ENCODE data around the gene BCL2L14.

BCL2L14 gene

GRCh38 chr12:12033824-12034223 lies 36.9 kb upstream of the BCL2L14 start:
- H3K9me3 ChIP-seq (ENCODE audit: low read length) = no peaks in the 10 kb centered on the region
- H3K27ac ChIP-seq (ENCODE audit: low read depth, low read length) = no peak overlapping the region
- H3K9ac ChIP-seq (ENCODE audit: low read length) = no peak overlapping the region
- H3K36me3 ChIP-seq (ENCODE audit: insufficient read depth, low read length) = no peaks in the 10 kb centered on the region
- no peaks in the 10 kb centered on the region for H3K4me1 ChIP-seq (ENCODE audit: insufficient read depth, low read length)
- H3K4me3 ChIP-seq (ENCODE audit: low read depth in 1 of 2, low read length in 2 of 2) = no peak overlapping the region
- no peaks in the 10 kb centered on the region for H3K27me3 ChIP-seq (ENCODE audit: control insufficient read depth in 1 of 2, insufficient read depth in 2 of 2, low read length in 2 of 2)

DNA sequence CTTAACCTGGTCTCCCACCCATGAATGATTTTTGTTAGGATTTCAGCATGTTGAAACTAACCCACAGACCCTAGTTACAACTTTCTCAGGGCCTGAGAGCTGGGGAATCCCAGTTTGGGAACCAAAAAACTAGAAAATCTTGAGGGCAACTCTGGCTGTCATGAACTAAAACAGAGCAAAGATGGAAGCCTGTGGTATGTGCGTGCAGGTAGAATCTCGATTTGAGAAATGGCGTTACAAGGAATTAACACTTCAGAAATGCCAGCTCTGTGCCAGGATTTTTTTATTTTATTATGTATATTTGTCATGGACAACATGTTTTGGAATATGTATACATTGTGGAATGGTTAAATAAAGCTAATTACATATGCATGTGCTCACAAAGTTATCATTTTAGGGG lies 36.4 kb upstream of the BCL2L14 start:
- no peaks in the 10 kb centered on the region for H3K27me3 ChIP-seq (ENCODE audit: control insufficient read depth in 1 of 2, insufficient read depth in 2 of 2, low read length in 2 of 2)
- H3K36me3 ChIP-seq (ENCODE audit: insufficient read depth, low read length) = no peaks in the 10 kb centered on the region
- H3K9ac ChIP-seq (ENCODE audit: low read length) = no peak overlapping the region
- no peak overlapping the region for H3K27ac ChIP-seq (ENCODE audit: low read depth, low read length)
- H3K9me3 ChIP-seq (ENCODE audit: low read length) = no peaks in the 10 kb centered on the region
- H3K4me3 ChIP-seq (ENCODE audit: low read depth in 1 of 2, low read length in 2 of 2) = no peak overlapping the region
- no peaks in the 10 kb centered on the region for H3K4me1 ChIP-seq (ENCODE audit: insufficient read depth, low read length)

DNA sequence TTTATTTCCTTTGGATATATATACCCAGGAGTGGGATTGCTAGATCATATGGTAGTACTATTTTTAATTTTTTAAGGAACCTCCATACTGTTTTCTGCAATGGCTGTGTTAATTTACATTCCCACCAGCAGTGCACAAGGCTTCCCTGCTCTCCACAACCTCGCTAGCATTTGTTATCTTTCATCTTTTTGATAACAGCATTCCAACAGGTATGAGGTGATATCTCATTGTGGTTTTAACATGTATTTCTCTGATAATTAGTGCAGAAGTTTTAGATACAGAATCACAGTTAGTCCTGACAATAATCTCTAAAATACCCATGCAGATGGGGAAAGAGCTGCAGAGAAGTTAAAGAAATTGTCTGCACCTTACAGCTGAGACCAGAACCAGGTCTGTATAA lies 35.5 kb upstream of the BCL2L14 start:
- Histone ChIP-seq H3K9ac (ENCODE audit: low read length) (no peak overlapping the region), H3K4me3 (ENCODE audit: low read depth in 1 of 2, low read length in 2 of 2) (no peak overlapping the region), H3K9me3 (ENCODE audit: low read length) (no peaks in the 10 kb centered on the region), H3K4me1 (ENCODE audit: insufficient read depth, low read length) (peaks cover 4% of the 10 kb centered on the region), H3K27ac (ENCODE audit: low read depth, low read length) (no peak overlapping the region), H3K36me3 (ENCODE audit: insufficient read depth, low read length) (no peaks in the 10 kb centered on the region), H3K27me3 (ENCODE audit: control insufficient read depth in 1 of 2, insufficient read depth in 2 of 2, low read length in 2 of 2) (no peaks in the 10 kb centered on the region)

DNA sequence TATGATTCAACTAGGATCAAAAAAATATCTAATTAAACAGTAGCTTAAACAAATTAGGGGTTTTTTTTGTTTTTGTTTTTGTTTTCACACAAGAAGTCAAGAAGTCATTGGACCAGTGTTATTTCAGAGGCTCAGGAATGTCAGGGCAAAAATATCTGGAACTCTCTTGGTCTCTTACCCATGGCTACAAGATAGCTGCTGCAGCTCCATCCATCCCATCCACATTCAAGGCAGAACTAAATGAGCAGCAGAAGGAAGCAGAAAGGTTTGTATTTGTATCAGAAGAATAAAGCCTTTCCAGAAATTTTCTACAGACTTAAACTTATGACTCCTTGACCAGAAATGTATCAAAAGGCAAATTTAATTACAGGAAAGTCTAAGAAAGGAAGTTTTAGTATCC lies 33.8 kb upstream of the BCL2L14 start:
- Histone ChIP-seq H3K9me3 (ENCODE audit: low read length) (no peaks in the 10 kb centered on the region), H3K27ac (ENCODE audit: low read depth, low read length) (no peak overlapping the region), H3K36me3 (ENCODE audit: insufficient read depth, low read length) (no peaks in the 10 kb centered on the region), H3K27me3 (ENCODE audit: control insufficient read depth in 1 of 2, insufficient read depth in 2 of 2, low read length in 2 of 2) (no peaks in the 10 kb centered on the region), H3K9ac (ENCODE audit: low read length) (no peak overlapping the region), H3K4me3 (ENCODE audit: low read depth in 1 of 2, low read length in 2 of 2) (no peak overlapping the region), H3K4me1 (ENCODE audit: insufficient read depth, low read length) (peaks cover 4% of the 10 kb centered on the region)

DNA sequence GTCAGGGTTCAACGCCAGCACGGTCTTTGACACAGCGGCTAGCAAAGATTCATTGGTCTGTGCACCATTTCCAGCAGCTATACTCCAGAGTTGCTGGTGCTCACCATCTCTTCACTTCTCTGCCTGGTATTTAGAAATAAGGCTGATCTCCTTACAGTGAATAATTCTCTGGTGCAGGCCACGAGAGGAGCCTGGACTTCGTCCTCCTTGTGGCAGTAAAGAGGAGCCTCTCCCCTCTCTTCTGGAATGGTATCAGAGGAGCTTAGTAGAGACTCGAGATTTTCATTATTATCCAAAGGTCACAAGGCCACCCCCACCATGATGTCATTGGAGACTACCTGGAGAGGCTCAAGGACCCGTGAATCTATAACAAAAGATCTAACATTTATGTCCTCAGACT lies 30.8 kb upstream of the BCL2L14 start:
- Histone ChIP-seq H3K27me3 (ENCODE audit: control insufficient read depth in 1 of 2, insufficient read depth in 2 of 2, low read length in 2 of 2) (no peaks in the 10 kb centered on the region), H3K36me3 (ENCODE audit: insufficient read depth, low read length) (no peaks in the 10 kb centered on the region), H3K9me3 (ENCODE audit: low read length) (no peaks in the 10 kb centered on the region), H3K4me1 (ENCODE audit: insufficient read depth, low read length) (peaks cover 8% of the 10 kb centered on the region), H3K27ac (ENCODE audit: low read depth, low read length) (no peak overlapping the region), H3K4me3 (ENCODE audit: low read depth in 1 of 2, low read length in 2 of 2) (no peak overlapping the region), H3K9ac (ENCODE audit: low read length) (no peak overlapping the region)

- peaks cover 15% of the 10 kb centered on the region for H3K4me1 ChIP-seq (ENCODE audit: insufficient read depth, low read length)
- no peaks in the 10 kb centered on the region for H3K9me3 ChIP-seq (ENCODE audit: low read length)
- H3K9ac ChIP-seq (ENCODE audit: low read length) = no peak overlapping the region
- peak overlapping the region; percentile 63 for H3K27ac ChIP-seq (ENCODE audit: low read depth, low read length)
- no peaks in the 10 kb centered on the region for H3K27me3 ChIP-seq (ENCODE audit: control insufficient read depth in 1 of 2, insufficient read depth in 2 of 2, low read length in 2 of 2)
- no peak overlapping the region for H3K4me3 ChIP-seq (ENCODE audit: low read depth in 1 of 2, low read length in 2 of 2)
- H3K36me3 ChIP-seq (ENCODE audit: insufficient read depth, low read length) = no peaks in the 10 kb centered on the region
Measured at GRCh38 chr12:12046401-12046800, 24.3 kb upstream of the BCL2L14 start.

DNA sequence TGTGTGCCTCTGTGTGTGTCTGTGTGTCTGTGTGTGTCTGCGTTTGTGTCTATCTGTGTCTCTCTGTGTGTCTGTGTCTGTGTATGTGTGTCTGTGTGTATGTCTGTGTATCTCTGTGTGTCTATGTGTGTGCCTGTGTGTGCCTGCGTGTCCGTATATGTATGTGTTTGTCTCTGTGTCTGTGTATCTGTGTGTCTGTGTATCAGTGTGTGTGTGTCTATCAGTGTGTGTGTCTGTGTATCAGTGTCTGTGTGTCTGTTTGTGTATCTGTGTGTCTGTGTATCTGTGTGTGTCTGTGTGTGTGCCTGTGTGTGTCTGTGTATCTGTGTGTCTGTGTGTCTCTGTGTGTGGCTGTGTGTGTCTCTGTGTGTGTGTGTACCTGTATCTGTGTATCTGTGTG lies 23.1 kb upstream of the BCL2L14 start:
- Histone ChIP-seq H3K9me3 (ENCODE audit: low read length) (no peaks in the 10 kb centered on the region), H3K4me1 (ENCODE audit: insufficient read depth, low read length) (peaks cover 15% of the 10 kb centered on the region), H3K36me3 (ENCODE audit: insufficient read depth, low read length) (no peaks in the 10 kb centered on the region), H3K27me3 (ENCODE audit: control insufficient read depth in 1 of 2, insufficient read depth in 2 of 2, low read length in 2 of 2) (no peaks in the 10 kb centered on the region), H3K27ac (ENCODE audit: low read depth, low read length) (no peak overlapping the region), H3K4me3 (ENCODE audit: low read depth in 1 of 2, low read length in 2 of 2) (no peak overlapping the region), H3K9ac (ENCODE audit: low read length) (no peak overlapping the region)

DNA sequence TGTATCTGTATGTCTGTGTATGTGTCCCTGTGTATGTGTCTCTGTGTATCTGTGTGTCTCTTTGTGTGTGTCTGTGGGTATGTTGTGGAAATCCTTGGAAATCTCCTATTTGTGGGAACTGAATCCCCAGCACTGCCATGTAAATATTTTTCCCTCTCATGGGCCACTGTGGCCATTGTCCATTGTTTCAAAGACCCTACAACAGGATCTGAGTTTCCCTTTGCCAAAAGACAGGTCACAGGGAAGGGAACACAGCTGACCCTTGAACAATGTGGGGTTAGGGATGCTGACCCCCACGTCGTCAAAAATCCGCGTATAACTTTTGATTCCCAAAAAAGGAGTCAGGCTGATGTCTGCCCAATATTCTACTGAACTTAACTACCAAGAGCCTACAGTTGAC lies 22.5 kb upstream of the BCL2L14 start:
- H3K9ac ChIP-seq (ENCODE audit: low read length) = no peak overlapping the region
- no peaks in the 10 kb centered on the region for H3K27me3 ChIP-seq (ENCODE audit: control insufficient read depth in 1 of 2, insufficient read depth in 2 of 2, low read length in 2 of 2)
- H3K36me3 ChIP-seq (ENCODE audit: insufficient read depth, low read length) = no peaks in the 10 kb centered on the region
- no peak overlapping the region for H3K27ac ChIP-seq (ENCODE audit: low read depth, low read length)
- H3K4me1 ChIP-seq (ENCODE audit: insufficient read depth, low read length) = peaks cover 15% of the 10 kb centered on the region
- H3K4me3 ChIP-seq (ENCODE audit: low read depth in 1 of 2, low read length in 2 of 2) = no peak overlapping the region
- H3K9me3 ChIP-seq (ENCODE audit: low read length) = no peaks in the 10 kb centered on the region

DNA sequence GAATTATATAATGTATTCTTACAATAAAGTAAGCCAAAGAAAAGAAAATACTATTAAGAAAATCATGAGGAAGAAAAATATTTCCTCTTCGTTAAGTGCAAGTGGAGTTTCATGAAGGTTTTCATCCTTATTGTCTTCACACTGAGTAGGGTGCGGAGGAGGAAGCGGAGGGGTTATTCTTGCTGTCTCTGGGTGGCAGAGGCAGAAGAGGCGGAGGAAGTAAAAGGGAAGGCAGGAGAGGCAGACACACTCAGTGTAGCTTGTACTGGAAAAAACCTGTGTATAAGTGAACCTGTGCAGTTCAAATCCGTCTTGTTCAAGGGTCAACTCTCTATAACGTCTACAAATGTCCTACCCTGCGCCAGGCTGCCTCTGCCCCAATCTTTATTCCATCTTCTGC lies 22.0 kb upstream of the BCL2L14 start:
- no peak overlapping the region for H3K27ac ChIP-seq (ENCODE audit: low read depth, low read length)
- no peaks in the 10 kb centered on the region for H3K36me3 ChIP-seq (ENCODE audit: insufficient read depth, low read length)
- no peaks in the 10 kb centered on the region for H3K27me3 ChIP-seq (ENCODE audit: control insufficient read depth in 1 of 2, insufficient read depth in 2 of 2, low read length in 2 of 2)
- no peaks in the 10 kb centered on the region for H3K9me3 ChIP-seq (ENCODE audit: low read length)
- peaks cover 15% of the 10 kb centered on the region for H3K4me1 ChIP-seq (ENCODE audit: insufficient read depth, low read length)
- no peak overlapping the region for H3K4me3 ChIP-seq (ENCODE audit: low read depth in 1 of 2, low read length in 2 of 2)
- no peak overlapping the region for H3K9ac ChIP-seq (ENCODE audit: low read length)

DNA sequence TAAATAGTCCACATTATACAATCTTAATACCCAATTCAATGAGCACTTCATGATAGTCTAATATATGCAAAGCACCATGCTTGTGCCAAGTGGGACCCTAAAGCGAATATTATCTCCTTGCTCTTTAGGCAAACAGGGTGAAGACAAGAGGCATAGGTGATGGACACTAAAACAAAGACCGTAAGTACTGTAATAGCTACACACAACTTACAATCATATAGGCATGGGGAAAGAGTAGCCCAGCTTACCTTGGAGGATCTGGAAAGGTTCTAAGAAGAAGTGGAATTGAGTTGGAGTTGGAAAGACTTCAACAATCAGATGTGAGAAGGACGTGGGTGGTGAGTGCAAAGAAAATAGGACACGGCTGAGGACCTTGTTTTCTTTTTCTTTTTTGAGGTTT lies 19.1 kb upstream of the BCL2L14 start:
- H3K9ac ChIP-seq (ENCODE audit: low read length) = no peak overlapping the region

GRCh38 chr12:12054993-12055392 lies 15.7 kb upstream of the BCL2L14 start:
- no peak overlapping the region for H3K27ac ChIP-seq (ENCODE audit: low read depth, low read length)
- no peaks in the 10 kb centered on the region for H3K27me3 ChIP-seq (ENCODE audit: control insufficient read depth in 1 of 2, insufficient read depth in 2 of 2, low read length in 2 of 2)
- no peak overlapping the region for H3K4me3 ChIP-seq (ENCODE audit: low read depth in 1 of 2, low read length in 2 of 2)
- no peaks in the 10 kb centered on the region for H3K9me3 ChIP-seq (ENCODE audit: low read length)
- no peak overlapping the region for H3K9ac ChIP-seq (ENCODE audit: low read length)
- no peaks in the 10 kb centered on the region for H3K4me1 ChIP-seq (ENCODE audit: insufficient read depth, low read length)
- H3K36me3 ChIP-seq (ENCODE audit: insufficient read depth, low read length) = no peaks in the 10 kb centered on the region

More for the DNA sequence above, 19.1 kb upstream of the BCL2L14 start:
- peaks cover under 1% of the 10 kb centered on the region for H3K4me1 ChIP-seq (ENCODE audit: insufficient read depth, low read length)
- H3K27me3 ChIP-seq (ENCODE audit: control insufficient read depth in 1 of 2, insufficient read depth in 2 of 2, low read length in 2 of 2) = no peaks in the 10 kb centered on the region
- H3K27ac ChIP-seq (ENCODE audit: low read depth, low read length) = no peak overlapping the region
- no peaks in the 10 kb centered on the region for H3K9me3 ChIP-seq (ENCODE audit: low read length)
- no peaks in the 10 kb centered on the region for H3K36me3 ChIP-seq (ENCODE audit: insufficient read depth, low read length)
- H3K4me3 ChIP-seq (ENCODE audit: low read depth in 1 of 2, low read length in 2 of 2) = no peak overlapping the region

DNA sequence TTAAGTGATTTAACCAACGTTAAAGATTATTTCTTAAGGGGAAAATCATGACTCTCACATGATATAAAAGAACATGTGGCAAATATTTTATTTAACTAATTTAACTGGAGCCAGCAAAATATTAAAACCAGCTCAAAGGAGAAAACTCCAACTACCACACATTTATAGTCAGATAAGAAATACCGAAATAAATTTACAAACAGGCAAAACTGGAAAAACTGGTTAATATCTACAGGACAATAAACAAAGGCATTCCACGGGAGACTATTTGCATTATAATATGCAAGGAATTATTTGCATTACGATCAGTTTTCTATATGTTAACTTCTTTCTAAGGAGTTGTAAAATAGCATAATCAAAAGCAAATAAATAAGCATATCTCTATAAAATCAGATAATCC lies 13.8 kb upstream of the BCL2L14 start:
- no peaks in the 10 kb centered on the region for H3K36me3 ChIP-seq (ENCODE audit: insufficient read depth, low read length)
- H3K27me3 ChIP-seq (ENCODE audit: control insufficient read depth in 1 of 2, insufficient read depth in 2 of 2, low read length in 2 of 2) = no peaks in the 10 kb centered on the region
- H3K9me3 ChIP-seq (ENCODE audit: low read length) = no peaks in the 10 kb centered on the region
- no peak overlapping the region for H3K9ac ChIP-seq (ENCODE audit: low read length)
- H3K27ac ChIP-seq (ENCODE audit: low read depth, low read length) = no peak overlapping the region
- H3K4me1 ChIP-seq (ENCODE audit: insufficient read depth, low read length) = no peaks in the 10 kb centered on the region
- no peak overlapping the region for H3K4me3 ChIP-seq (ENCODE audit: low read depth in 1 of 2, low read length in 2 of 2)

Measured in muscle layer of colon (tissue), 2 donors.